Neural cell (in vitro differentiated cells): ENCODE data around the gene ME2.

Experiments used
- CTCF ChIP-seq: fragments of 450-650 bp; IDR thresholded peaks from 2 replicates; pipeline ENCODE4 v1.5.1; 2014; ENCODE audit warnings: antibody characterized with exemption, mild to moderate bottlenecking, moderate library complexity; ENCODE audit not compliant: poor library complexity, severe bottlenecking
- EP300 ChIP-seq: fragments of 450-650 bp; conservative IDR thresholded peaks from 2 replicates; pipeline ENCODE4 v1.6.1; 2014; ENCODE audit warnings: antibody characterized with exemption, mild to moderate bottlenecking, moderate library complexity; ENCODE audit not compliant: poor library complexity, severe bottlenecking
- EZH2 ChIP-seq: fragments of 200-600, 300-800 bp; shearing (Covaris generic), sonication (generic); IDR thresholded peaks from 2 replicates; pipeline ENCODE4 v1.6.1; 2014; ENCODE audit warnings: antibody characterized with exemption, low read length, borderline replicate concordance, mild to moderate bottlenecking; ENCODE audit not compliant: insufficient read depth, poor library complexity, severe bottlenecking
- MXI1 ChIP-seq: fragments of 450-650 bp; conservative IDR thresholded peaks from 2 replicates; pipeline ENCODE4 v1.6.1; 2014; ENCODE audit warnings: antibody characterized with exemption, mild to moderate bottlenecking; ENCODE audit not compliant: poor library complexity, severe bottlenecking
- POLR2AphosphoS5 ChIP-seq: IDR thresholded peaks from 2 replicates; pipeline ENCODE4 v1.6.1; 2012
- RAD21 ChIP-seq: fragments of 450-650 bp; conservative IDR thresholded peaks from 2 replicates; pipeline ENCODE4 v1.6.1; 2014; ENCODE audit warnings: antibody characterized with exemption, mild to moderate bottlenecking, moderate library complexity
- REST ChIP-seq: IDR thresholded peaks from 2 replicates; pipeline ENCODE4 v1.6.1; 2012; ENCODE audit warnings: borderline replicate concordance
- SMC3 ChIP-seq: fragments of 450-650 bp; conservative IDR thresholded peaks from 2 replicates; pipeline ENCODE4 v1.6.1; 2014; ENCODE audit warnings: antibody characterized with exemption, mild to moderate bottlenecking, moderate library complexity; ENCODE audit not compliant: poor library complexity
- TAF1 ChIP-seq: IDR thresholded peaks from 2 replicates; pipeline ENCODE4 v1.6.1; 2012; ENCODE audit warnings: low read depth

DNA sequence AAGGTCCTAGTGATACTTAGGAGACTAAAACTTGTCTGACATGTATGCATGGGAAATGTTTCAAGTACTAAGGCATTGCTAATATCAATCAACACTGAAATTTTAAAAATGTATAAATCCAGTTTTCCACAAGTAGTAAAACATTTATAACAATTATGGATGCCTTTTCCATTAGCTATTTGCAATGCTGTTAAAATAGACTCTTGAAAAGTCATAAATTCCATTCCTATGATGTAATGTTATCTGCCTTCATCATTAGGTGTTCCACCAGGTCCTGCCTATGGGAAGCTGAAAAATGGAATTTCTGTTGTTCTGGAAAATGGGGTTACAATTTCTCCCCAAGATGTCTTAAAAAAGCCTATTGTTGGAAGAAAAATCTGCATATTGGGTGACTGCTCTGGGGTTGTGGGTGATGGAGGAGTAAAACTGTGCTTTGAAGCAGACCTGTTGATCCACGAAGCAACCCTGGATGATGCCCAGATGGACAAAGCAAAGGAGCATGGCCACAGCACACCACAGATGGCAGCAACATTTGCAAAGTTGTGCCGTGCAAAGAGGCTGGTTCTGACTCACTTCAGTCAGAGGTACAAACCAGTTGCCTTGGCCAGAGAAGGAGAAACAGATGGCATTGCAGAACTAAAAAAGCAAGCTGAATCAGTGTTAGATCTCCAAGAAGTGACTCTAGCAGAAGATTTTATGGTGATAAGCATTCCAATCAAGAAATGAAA lies 107.6 kb downstream of the ME2 start:
- TF ChIP-seq CTCF (no peak), RAD21 (no peak), POLR2AphosphoS5 (no peak), EP300 (no peak), EZH2 (no peak), MXI1 (no peak), TAF1 (no peak), SMC3 (no peak), REST (no peak)
